HEK293 (cell line): ENCODE results near the gene TRIM33.
A peak's percentile ranks its signal among the peaks of the same experiment; 100 is the strongest.

ENCODE experiments used
- CTCF ChIA-PET: fragments of 350-600 bp; formaldehyde crosslinking; extraction: SDS; loops from one replicate; lab custom pipeline; 2021; ENCODE audit warnings: antibody characterized with exemption; lab: Yijun Ruan, JAX
- POLR2A ChIA-PET: fragments of 300-600 bp; formaldehyde crosslinking; extraction: SDS; loops from one replicate; lab custom pipeline; 2020; ENCODE audit warnings: antibody characterized with exemption, inconsistent platforms; lab: Yijun Ruan, JAX
- H3K27ac ChIP-seq: fragments of 200-500 bp; sonication (Bioruptor generic); 2 replicates; pipeline ENCODE4 v1.5.1; 2014; ENCODE audit warnings: low read depth, low read length, control low read depth, inconsistent platforms; ENCODE audit errors: extremely low read depth
- H3K36me3 ChIP-seq, 2 experiments: fragments of 200-500 bp in 1 of 2; sonication (Bioruptor generic) in 1 of 2; 1 replicate in 1 of 2; 2 replicates in 1 of 2; pipeline ENCODE4 v1.5.1; 2014 to 2017; ENCODE audit warnings: inconsistent platforms in 2 of 2, low read length in 2 of 2; ENCODE audit not compliant: control insufficient read depth in 2 of 2, insufficient read depth in 1 of 2
- H3K4me1 ChIP-seq: fragments of 200-500 bp; sonication (Bioruptor generic); 2 replicates; pipeline ENCODE4 v1.5.1; 2014; ENCODE audit warnings: mild to moderate bottlenecking, low read length, inconsistent platforms; ENCODE audit not compliant: control insufficient read depth, insufficient read depth
- H3K4me3 ChIP-seq: 2 replicates; pipeline ENCODE4 v1.5.1; 2011; ENCODE audit warnings: low read depth, mild to moderate bottlenecking, control low read depth, low read length, moderate library complexity
- H3K9me3 ChIP-seq: fragments of 200-500 bp; sonication (Bioruptor generic); 2 replicates; pipeline ENCODE4 v1.5.1; 2014; ENCODE audit warnings: low read depth, low read length, inconsistent platforms; ENCODE audit not compliant: control insufficient read depth, insufficient read depth
- KLF8 ChIP-seq: fragments of 450-650 bp; formaldehyde crosslinking; IDR thresholded peaks from 2 replicates; pipeline ENCODE4 v1.5.1; 2016; ENCODE audit warnings: missing biosample characterization, missing genetic modification characterization
- ZNF184 ChIP-seq: fragments of 450-650 bp; IDR thresholded peaks from 2 replicates; pipeline ENCODE4 v1.5.1; 2018; ENCODE audit warnings: missing biosample characterization, mild to moderate bottlenecking, missing genetic modification characterization
- ZNF514 ChIP-seq: fragments of 450-650 bp; formaldehyde crosslinking; IDR thresholded peaks from 2 replicates; pipeline ENCODE4 v1.5.1; 2016; ENCODE audit warnings: missing biosample characterization, missing genetic modification characterization
- ZNF555 ChIP-seq: fragments of 450-650 bp; formaldehyde crosslinking; conservative IDR thresholded peaks from 2 replicates; pipeline ENCODE4 v1.5.1; 2017; ENCODE audit warnings: missing biosample characterization, mild to moderate bottlenecking, missing genetic modification characterization, inconsistent platforms
- ZNF600 ChIP-seq: fragments of 450-650 bp; formaldehyde crosslinking; IDR thresholded peaks from 2 replicates; pipeline ENCODE4 v1.5.1; 2016; ENCODE audit warnings: missing biosample characterization, missing genetic modification characterization
- ZNF660 ChIP-seq: fragments of 450-650 bp; IDR thresholded peaks from 2 replicates; pipeline ENCODE4 v1.5.1; 2018; ENCODE audit warnings: missing biosample characterization, mild to moderate bottlenecking, missing genetic modification characterization
- ZNF768 ChIP-seq: fragments of 450-650 bp; formaldehyde crosslinking; IDR thresholded peaks from 2 replicates; pipeline ENCODE4 v1.5.1; 2018; ENCODE audit warnings: missing biosample characterization, mild to moderate bottlenecking, missing genetic modification characterization
- ZNF777 ChIP-seq: fragments of 450-650 bp; formaldehyde crosslinking; IDR thresholded peaks from 2 replicates; pipeline ENCODE4 v1.5.1; 2017; ENCODE audit warnings: missing biosample characterization, missing genetic modification characterization, borderline replicate concordance
- ZXDB ChIP-seq: fragments of 450-650 bp; formaldehyde crosslinking; IDR thresholded peaks from 2 replicates; pipeline ENCODE4 v1.5.1; 2016; ENCODE audit warnings: missing biosample characterization, missing genetic modification characterization
- TF ChIP-seq, protein P1 (sequence below): fragments of 450-650 bp; formaldehyde crosslinking; IDR thresholded peaks from 2 replicates; pipeline ENCODE4 v1.5.1; 2016; ENCODE audit warnings: missing biosample characterization, missing genetic modification characterization
- TF ChIP-seq, protein P2 (sequence below): fragments of 450-650 bp; formaldehyde crosslinking; IDR thresholded peaks from 2 replicates; pipeline ENCODE4 v1.5.1; 2016; ENCODE audit warnings: missing biosample characterization, missing genetic modification characterization
- TF ChIP-seq, protein P3 (sequence below): fragments of 450-650 bp; formaldehyde crosslinking; IDR thresholded peaks from 2 replicates; pipeline ENCODE4 v1.5.0; 2017; ENCODE audit warnings: missing biosample characterization, missing genetic modification characterization, borderline replicate concordance
- TF ChIP-seq, protein P4 (sequence below): fragments of 450-650 bp; formaldehyde crosslinking; IDR thresholded peaks from 2 replicates; pipeline ENCODE4 v1.5.1; 2016; ENCODE audit warnings: missing biosample characterization, missing genetic modification characterization, low read depth

TRIM33 gene

DNA sequence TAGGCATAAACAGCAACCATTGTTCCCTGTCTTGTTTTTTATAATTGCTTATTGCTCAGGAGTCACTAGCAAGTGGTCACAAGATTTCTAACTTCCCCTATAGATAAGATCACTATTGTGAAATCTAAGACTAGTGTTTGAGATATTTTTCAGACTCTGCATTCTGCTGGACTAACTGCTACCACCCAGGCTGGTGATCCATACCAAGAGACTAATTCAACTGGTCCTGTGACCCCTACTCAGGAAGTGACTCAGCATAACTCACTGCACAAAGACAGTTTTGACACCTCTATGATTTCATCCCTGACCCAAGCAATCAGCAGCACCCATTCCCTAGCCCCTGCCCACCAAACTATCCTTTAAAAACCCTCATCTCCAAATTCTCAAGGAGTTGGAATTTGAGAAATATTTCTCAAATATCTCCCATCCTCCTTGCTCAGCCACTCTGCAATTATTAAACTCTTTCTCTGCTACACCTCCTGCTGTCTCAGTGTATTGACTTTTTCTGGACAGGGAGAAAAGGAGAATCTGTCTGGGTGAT is 52.7 kb downstream of the TRIM33 start (continued):
- TF ChIP-seq, protein P1, sequence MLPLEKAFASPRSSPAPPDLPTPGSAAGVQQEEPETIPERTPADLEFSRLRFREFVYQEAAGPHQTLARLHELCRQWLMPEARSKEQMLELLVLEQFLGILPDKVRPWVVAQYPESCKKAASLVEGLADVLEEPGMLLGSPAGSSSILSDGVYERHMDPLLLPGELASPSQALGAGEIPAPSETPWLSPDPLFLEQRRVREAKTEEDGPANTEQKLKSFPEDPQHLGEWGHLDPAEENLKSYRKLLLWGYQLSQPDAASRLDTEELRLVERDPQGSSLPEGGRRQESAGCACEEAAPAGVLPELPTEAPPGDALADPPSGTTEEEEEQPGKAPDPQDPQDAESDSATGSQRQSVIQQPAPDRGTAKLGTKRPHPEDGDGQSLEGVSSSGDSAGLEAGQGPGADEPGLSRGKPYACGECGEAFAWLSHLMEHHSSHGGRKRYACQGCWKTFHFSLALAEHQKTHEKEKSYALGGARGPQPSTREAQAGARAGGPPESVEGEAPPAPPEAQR (tag by site-specific recombination) = no peak
- no peak for TF ChIP-seq ZNF768 (tag by site-specific recombination)

DNA sequence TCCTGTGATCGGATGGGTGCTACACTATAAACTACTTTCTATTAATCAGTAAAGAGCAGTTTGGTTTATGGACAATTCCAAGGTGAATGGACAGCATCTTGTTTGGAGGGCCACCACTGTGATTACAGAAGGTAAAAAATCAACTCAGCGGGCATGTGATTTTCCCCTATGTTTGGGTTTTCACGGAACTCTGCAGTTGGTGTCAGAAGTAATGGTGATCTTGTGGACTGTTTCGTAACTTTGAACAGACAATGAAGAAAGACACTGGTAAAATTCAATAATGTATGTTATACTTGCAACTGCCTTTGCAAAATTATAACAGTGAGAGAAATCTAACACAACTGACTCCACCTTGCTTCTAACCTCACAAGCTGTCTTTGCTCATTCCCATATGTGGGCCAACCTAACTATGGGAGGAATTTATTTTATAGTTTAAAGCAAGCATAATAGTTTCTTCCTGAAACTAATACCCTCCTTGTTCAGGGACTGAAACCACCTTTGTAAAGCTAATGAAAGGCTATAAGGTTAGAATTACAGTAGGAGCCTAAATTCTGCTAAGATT is 53.2 kb downstream of the TRIM33 start:
- H3K36me3 ChIP-seq = peaks cover 0 to 72% of the 10 kb centered on the region in 2 experiments; a peak in 2 of 3 replicates
- no peaks in the 10 kb centered on the region for H3K9me3 ChIP-seq
- TF ChIP-seq ZNF514 (tag by site-specific recombination) = no peak
- no peak for TF ChIP-seq ZNF184 (tag by site-specific recombination)
- TF ChIP-seq ZXDB (tag by site-specific recombination) = no peak
- TF ChIP-seq, protein P2, sequence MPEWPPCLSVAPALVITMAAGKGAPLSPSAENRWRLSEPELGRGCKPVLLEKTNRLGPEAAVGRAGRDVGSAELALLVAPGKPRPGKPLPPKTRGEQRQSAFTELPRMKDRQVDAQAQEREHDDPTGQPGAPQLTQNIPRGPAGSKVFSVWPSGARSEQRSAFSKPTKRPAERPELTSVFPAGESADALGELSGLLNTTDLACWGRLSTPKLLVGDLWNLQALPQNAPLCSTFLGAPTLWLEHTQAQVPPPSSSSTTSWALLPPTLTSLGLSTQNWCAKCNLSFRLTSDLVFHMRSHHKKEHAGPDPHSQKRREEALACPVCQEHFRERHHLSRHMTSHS = no peak
- TF ChIP-seq ZNF660 = no peak
- no peak for TF ChIP-seq ZNF777 (tag by site-specific recombination)
- TF ChIP-seq KLF8 (tag by site-specific recombination) = no peak
- no peak for TF ChIP-seq ZNF600 (tag by site-specific recombination)
- TF ChIP-seq, protein P3, sequence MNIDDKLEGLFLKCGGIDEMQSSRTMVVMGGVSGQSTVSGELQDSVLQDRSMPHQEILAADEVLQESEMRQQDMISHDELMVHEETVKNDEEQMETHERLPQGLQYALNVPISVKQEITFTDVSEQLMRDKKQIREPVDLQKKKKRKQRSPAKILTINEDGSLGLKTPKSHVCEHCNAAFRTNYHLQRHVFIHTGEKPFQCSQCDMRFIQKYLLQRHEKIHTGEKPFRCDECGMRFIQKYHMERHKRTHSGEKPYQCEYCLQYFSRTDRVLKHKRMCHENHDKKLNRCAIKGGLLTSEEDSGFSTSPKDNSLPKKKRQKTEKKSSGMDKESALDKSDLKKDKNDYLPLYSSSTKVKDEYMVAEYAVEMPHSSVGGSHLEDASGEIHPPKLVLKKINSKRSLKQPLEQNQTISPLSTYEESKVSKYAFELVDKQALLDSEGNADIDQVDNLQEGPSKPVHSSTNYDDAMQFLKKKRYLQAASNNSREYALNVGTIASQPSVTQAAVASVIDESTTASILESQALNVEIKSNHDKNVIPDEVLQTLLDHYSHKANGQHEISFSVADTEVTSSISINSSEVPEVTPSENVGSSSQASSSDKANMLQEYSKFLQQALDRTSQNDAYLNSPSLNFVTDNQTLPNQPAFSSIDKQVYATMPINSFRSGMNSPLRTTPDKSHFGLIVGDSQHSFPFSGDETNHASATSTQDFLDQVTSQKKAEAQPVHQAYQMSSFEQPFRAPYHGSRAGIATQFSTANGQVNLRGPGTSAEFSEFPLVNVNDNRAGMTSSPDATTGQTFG (tag by site-specific recombination) = no peak
- no peak overlapping the region for H3K27ac ChIP-seq
- H3K4me3 ChIP-seq = no peak overlapping the region
- ChIA-PET CTCF (no interaction called here), POLR2A (no interaction called here)
- H3K4me1 ChIP-seq = no peaks in the 10 kb centered on the region

DNA sequence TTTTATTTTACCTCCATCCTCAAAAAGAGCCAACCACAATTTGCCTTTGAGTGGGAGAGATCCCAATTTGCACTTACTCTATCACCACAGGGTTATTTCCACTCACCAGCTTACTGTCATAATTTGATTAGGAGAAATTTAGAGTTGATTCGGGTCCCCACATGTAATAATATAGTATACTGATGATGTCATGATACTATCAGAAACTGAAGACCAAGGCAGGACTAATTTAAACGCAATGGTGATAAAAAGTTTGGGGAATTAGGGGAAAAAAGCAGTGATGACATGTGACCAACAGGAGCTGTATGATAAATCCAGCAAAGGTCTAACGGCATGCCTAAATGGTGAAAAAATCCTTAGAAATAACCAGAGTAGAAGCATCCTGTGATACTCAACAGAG is 54.4 kb downstream of the TRIM33 start:
- Histone ChIP-seq H3K4me1 (no peaks in the 10 kb centered on the region), H3K9me3 (no peaks in the 10 kb centered on the region), H3K4me3 (no peak overlapping the region), H3K27ac (no peak overlapping the region), H3K36me3 (peaks cover 0 to 64% of the 10 kb centered on the region in 2 experiments; a peak in 2 of 3 replicates)
- POLR2A ChIA-PET = no interaction called here
- CTCF ChIA-PET = no interaction called here
- TF ChIP-seq ZNF555 (tag by site-specific recombination) = no peak
- TF ChIP-seq, protein P4, sequence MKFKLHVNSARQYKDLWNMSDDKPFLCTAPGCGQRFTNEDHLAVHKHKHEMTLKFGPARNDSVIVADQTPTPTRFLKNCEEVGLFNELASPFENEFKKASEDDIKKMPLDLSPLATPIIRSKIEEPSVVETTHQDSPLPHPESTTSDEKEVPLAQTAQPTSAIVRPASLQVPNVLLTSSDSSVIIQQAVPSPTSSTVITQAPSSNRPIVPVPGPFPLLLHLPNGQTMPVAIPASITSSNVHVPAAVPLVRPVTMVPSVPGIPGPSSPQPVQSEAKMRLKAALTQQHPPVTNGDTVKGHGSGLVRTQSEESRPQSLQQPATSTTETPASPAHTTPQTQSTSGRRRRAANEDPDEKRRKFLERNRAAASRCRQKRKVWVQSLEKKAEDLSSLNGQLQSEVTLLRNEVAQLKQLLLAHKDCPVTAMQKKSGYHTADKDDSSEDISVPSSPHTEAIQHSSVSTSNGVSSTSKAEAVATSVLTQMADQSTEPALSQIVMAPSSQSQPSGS (tag by site-specific recombination) = peak; percentile 71
